ENCODE data around the gene KCNQ1. TPM values are rescaled to one million over a fixed set of nuclear protein-coding genes. Genes with fewer than 3 reads are reported as not detected.
A peak's percentile ranks its signal among the peaks of the same experiment; 100 is the strongest.

The KCNQ1 gene
- total and polyA plus RNA-seq, 9 of the 15 experiments (the other 6 are each of a cell fraction or from before 2014, with no cell fraction given): 0.44 TPM; not detected in 8

DNA sequence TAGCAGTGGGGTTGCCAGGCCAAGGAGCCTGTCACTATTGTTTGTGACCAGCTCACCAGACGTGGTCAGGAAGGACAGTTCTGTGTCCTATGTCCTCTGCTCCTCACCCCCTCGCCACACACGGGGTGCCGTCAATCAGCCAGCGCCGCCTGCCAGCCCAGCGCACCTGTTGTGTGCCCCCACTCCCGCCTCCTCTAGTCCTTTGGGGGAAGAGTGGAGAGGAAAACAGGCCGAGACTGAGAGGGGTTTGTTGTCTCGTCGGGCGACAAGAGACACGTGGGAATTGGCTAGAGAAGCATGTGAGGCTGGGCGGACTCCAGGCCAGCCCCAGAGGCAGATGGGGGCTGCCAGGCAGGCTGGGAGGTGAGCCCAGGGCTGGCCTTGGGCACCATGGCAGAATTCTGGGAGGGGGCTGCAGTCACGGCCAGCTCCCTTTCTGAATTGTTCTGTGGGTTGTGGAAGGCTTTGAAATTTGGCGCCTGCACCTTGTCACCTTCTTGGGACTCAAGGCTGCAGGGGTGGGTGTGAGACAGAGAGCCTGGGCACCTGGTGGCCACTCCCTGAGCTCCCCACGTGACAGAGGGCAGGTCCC is 258.1 kb downstream of the KCNQ1 start:
- Histone ChIP-seq H3K27me3 (ENCODE audit: control insufficient read depth in 2 of 2, insufficient read depth in 2 of 2, low read length in 2 of 2) (no peaks in the 10 kb centered on the region), H3K9me1 (ENCODE audit: control insufficient read depth, insufficient read depth, low read length) (no peaks in the 10 kb centered on the region), H3K4me2 (ENCODE audit: insufficient read depth, low read length) (no peak overlapping the region), H3K4me1 (replicated peaks in 1 of 2; ENCODE audit: control insufficient read depth in 2 of 2, insufficient read depth in 2 of 2, low read length in 2 of 2) (peaks cover 15 to 47% of the 10 kb centered on the region in 2 experiments; a peak in 4 of 5 replicates), H3K79me2 (ENCODE audit: control insufficient read depth, insufficient read depth, low read length) (peaks cover 23% of the 10 kb centered on the region), H2AFZ (ENCODE audit: low read depth, low read length) (peak overlapping the region; percentile 51; the same call in 1 of the 2 replicates), H3K9me3 (replicated peaks; ENCODE audit: control insufficient read depth, insufficient read depth, low read depth, low read length) (no peaks in the 10 kb centered on the region; the same call in 1 of the 2 replicates), H4K20me1 (replicated peaks; ENCODE audit: control insufficient read depth, insufficient read depth, low read length) (peaks cover 12% of the 10 kb centered on the region), H3K36me3 (ENCODE audit: control insufficient read depth, insufficient read depth, low read length) (no peaks in the 10 kb centered on the region), H3K4me3 (no peak overlapping the region), H3K9ac (ENCODE audit: insufficient read depth in 1 of 2, low read depth in 2 of 2, low read length in 2 of 2) (peak overlapping the region in 1 of 2 experiments; percentile 65; a peak in 1 of 4 replicates), H3K27ac (ENCODE audit: extremely low read depth, low read depth, low read length) (no peak overlapping the region)
- intact Hi-C loops (cut with micrococcal nuclease): no loop called here
- BruUV-seq (replicated peaks): no TSS peak
- FAIRE-seq (no peak), DNase-seq (ENCODE audit: extremely low read depth in 1 of 4, low spot score in 3 of 4) (no peak), ATAC-seq (no peak)
- CTCF ChIA-PET (ENCODE audit: low intra/inter-chr PET ratio): no interaction called here
- WGBS (ENCODE audit: insufficient coverage, low coverage, missing lambda C conversion rate): 64% methylated on average over 11 of the region's 17 CpGs
- in situ Hi-C loops (cut with MboI): no loop called here
- TF ChIP-seq ZNF24 (IDR thresholded peaks at IDR 0.05) (no peak), ZFP1 (CRISPR knock-in tag; IDR thresholded peaks at IDR 0.05) (no peak), POLR2G (IDR thresholded peaks at IDR 0.05; ENCODE audit: low read depth, low read length) (0 out of 2 replicates have a peak, but pooled peaks have one; percentile 2), ZNF707 (CRISPR knock-in tag; conservative IDR thresholded peaks at IDR 0.05) (no peak), ELK3 (CRISPR knock-in tag; IDR thresholded peaks at IDR 0.05) (no peak)
- POLR2A ChIA-PET: interaction anchor here (1.2 to 2.6 kb wide), 4 partner anchors 10 to 290 kb away, joined by 3 to 14 read pairs (median 4); no protein-coding TSS in a partner anchor
